ENCODE results near the gene CDIP1. TPM values are rescaled to one million over a fixed set of nuclear protein-coding genes. Genes with fewer than 3 reads are reported as not detected.
A peak's percentile ranks its signal among the peaks of the same experiment; 100 is the strongest.

CDIP1 gene
- 12.5 and 12.9 TPM in 2 replicates for total RNA-seq

GRCh38 chr16:4538350-4539235, at the start of gene CDIP1:
Gene CDIP1 (minus strand): TSS chr16:4538773. CDS start chr16:4514130, 24,643 bp downstream.
- peaks cover 15% of the 10 kb centered on the region for H3K4me1 Mint-ChIP-seq
- H3K4me3 Mint-ChIP-seq, result peak within 1 kb of the TSS; percentile 76
- DNase-seq (peak; percentile 89), ATAC-seq (ENCODE audit: low read depth) (peak; percentile 91)
- peak within 1 kb of the TSS; percentile 73 for H3K27ac Mint-ChIP-seq
- ChIA-PET CTCF (interaction anchor here (0.8 to 1.3 kb wide), 3 partner anchors 10 to 78 kb away, joined by 3 to 8 read pairs (median 3); no protein-coding TSS in a partner anchor), POLR2A (interaction anchor here (0.6 to 2.8 kb wide), 13 partner anchors 9 to 309 kb away, joined by 3 to 21 read pairs (median 4); partner anchors contain the start of genes ANKS3, DNAAF8, HMOX2 and NMRAL1)
- H3K27me3 Mint-ChIP-seq, result peaks cover 1% of the 10 kb centered on the region
- TF ChIP-seq CTCF (IDR thresholded peaks at IDR 0.05), result no peak
- no peaks in the 10 kb centered on the region for H3K36me3 Mint-ChIP-seq (ENCODE audit: low read depth)
- intact Hi-C loops (cut with micrococcal nuclease), result loop anchor here (1.0 to 2.0 kb wide), 5 partner anchors 32 to 196 kb away; partner anchors contain the start of genes ANKS3, DNAAF8, DNAJA3 and HMOX2
- peaks cover 6% of the 10 kb centered on the region for H3K9me3 Mint-ChIP-seq

GRCh38 chr16:4586291-4586690, 47.7 kb upstream of the CDIP1 start:
- peaks cover 15% of the 10 kb centered on the region for H3K27me3 Mint-ChIP-seq
- DNase-seq (no peak), ATAC-seq (ENCODE audit: low read depth) (no peak)
- POLR2A ChIA-PET, result no interaction called here
- no peak overlapping the region for H3K4me3 Mint-ChIP-seq
- no peak overlapping the region for H3K27ac Mint-ChIP-seq
- no peaks in the 10 kb centered on the region for H3K36me3 Mint-ChIP-seq (ENCODE audit: low read depth)
- no peaks in the 10 kb centered on the region for H3K9me3 Mint-ChIP-seq
- peaks cover 2% of the 10 kb centered on the region for H3K4me1 Mint-ChIP-seq
- CTCF ChIA-PET, result interaction anchor here (0.8 to 4.8 kb wide), 5 partner anchors 10 to 79 kb away, joined by 3 to 45 read pairs (median 3); no protein-coding TSS in a partner anchor
- intact Hi-C loops (cut with micrococcal nuclease), result no loop called here
- no peak for TF ChIP-seq CTCF (IDR thresholded peaks at IDR 0.05)

- ATAC-seq (ENCODE audit: low read depth), result no peak
- POLR2A ChIA-PET, result no interaction called here
- intact Hi-C loops (cut with micrococcal nuclease), result no loop called here
These were observed 45.3 kb upstream of the CDIP1 start for GRCh38 chr16:4583906-4584305.

GRCh38 chr16:4580250-4580649, 41.7 kb upstream of the CDIP1 start:
- CTCF ChIA-PET, result no interaction called here
- DNase-seq (no peak), ATAC-seq (ENCODE audit: low read depth) (no peak)
- intact Hi-C loops (cut with micrococcal nuclease), result no loop called here
- TF ChIP-seq CTCF (IDR thresholded peaks at IDR 0.05), result no peak
- POLR2A ChIA-PET, result interaction anchor here (0.6 kb wide), 1 partner anchor 395 kb away, joined by 10 read pairs; no protein-coding TSS in a partner anchor
- H3K27ac Mint-ChIP-seq, result no peak overlapping the region
- H3K9me3 Mint-ChIP-seq, result no peaks in the 10 kb centered on the region
- peaks cover 3% of the 10 kb centered on the region for H3K27me3 Mint-ChIP-seq
- no peaks in the 10 kb centered on the region for H3K36me3 Mint-ChIP-seq (ENCODE audit: low read depth)
- no peak overlapping the region for H3K4me3 Mint-ChIP-seq
- no peaks in the 10 kb centered on the region for H3K4me1 Mint-ChIP-seq

More at GRCh38 chr16:4583906-4584305, 45.3 kb upstream of the CDIP1 start:
- Mint-ChIP-seq H3K9me3 (no peaks in the 10 kb centered on the region), H3K4me3 (no peak overlapping the region), H3K4me1 (peaks cover 2% of the 10 kb centered on the region), H3K27me3 (peaks cover 18% of the 10 kb centered on the region), H3K27ac (no peak overlapping the region), H3K36me3 (ENCODE audit: low read depth) (no peaks in the 10 kb centered on the region)
- TF ChIP-seq CTCF (IDR thresholded peaks at IDR 0.05), result no peak
- CTCF ChIA-PET, result interaction anchor here (4.8 kb wide), 1 partner anchor 77 kb away, joined by 45 read pairs; no protein-coding TSS in a partner anchor
- no peak for DNase-seq

GRCh38 chr16:4578961-4579530, 40.5 kb upstream of the CDIP1 start:
- Mint-ChIP-seq H3K9me3 (no peaks in the 10 kb centered on the region), H3K4me3 (no peak overlapping the region), H3K27ac (no peak overlapping the region), H3K27me3 (peaks cover 3% of the 10 kb centered on the region), H3K4me1 (no peaks in the 10 kb centered on the region), H3K36me3 (ENCODE audit: low read depth) (no peaks in the 10 kb centered on the region)
- intact Hi-C loops (cut with micrococcal nuclease), result no loop called here
- TF ChIP-seq CTCF (IDR thresholded peaks at IDR 0.05), result no peak
- POLR2A ChIA-PET, result no interaction called here
- ATAC-seq (ENCODE audit: low read depth) (no peak), DNase-seq (no peak)
- CTCF ChIA-PET, result no interaction called here
